Esophagus (tissue), 2 donors: ENCODE measurements around the gene STK26. TPM values are rescaled to one million over a fixed set of nuclear protein-coding genes. Genes with fewer than 3 reads are reported as not detected.

Experiments used
- H3K27ac ChIP-seq, 2 donors: one replicate each; pipeline ENCODE4 v1.5.1; 2013; ENCODE audit warnings: low read depth in 2 of 2, mild to moderate bottlenecking in 2 of 2, inconsistent platforms in 1 of 2, low read length in 1 of 2, moderate library complexity in 1 of 2
- H3K27me3 ChIP-seq, 2 donors: one replicate each; pipeline ENCODE4 v1.6.1; 2013; ENCODE audit warnings: low read length in 2 of 2, control low read depth in 1 of 2, mild to moderate bottlenecking in 1 of 2; ENCODE audit not compliant: insufficient read depth in 2 of 2, control insufficient read depth in 1 of 2
- H3K36me3 ChIP-seq, 2 donors: one replicate each; pipeline ENCODE4 v1.6.1; 2013; ENCODE audit warnings: low read length in 1 of 2; ENCODE audit not compliant: control insufficient read depth in 2 of 2, insufficient read depth in 2 of 2
- H3K4me1 ChIP-seq, 2 donors: one replicate each; pipeline ENCODE4 v1.6.1; 2013; ENCODE audit warnings: low read length in 1 of 2; ENCODE audit not compliant: control insufficient read depth in 2 of 2, insufficient read depth in 2 of 2
- H3K4me3 ChIP-seq, 2 donors: one replicate each; pipeline ENCODE4 v1.5.1; 2013; ENCODE audit warnings: low read length in 2 of 2, mild to moderate bottlenecking in 2 of 2, low read depth in 1 of 2, moderate library complexity in 1 of 2
- H3K9me3 ChIP-seq, 2 donors: one replicate each; pipeline ENCODE4 v1.6.1; 2013; ENCODE audit warnings: mild to moderate bottlenecking in 2 of 2, low read depth in 1 of 2, low read length in 1 of 2, moderate library complexity in 1 of 2; ENCODE audit not compliant: control insufficient read depth in 2 of 2, insufficient read depth in 1 of 2
- WGBS, 2 donors: extraction: QIAGEN DNeasy Blood & Tissue Kit; methylation state at CpG; one replicate each; pipeline ENCODE4 v1.1.7; 2013; 5-methylcytosine and 5-hydroxymethylcytosine counted together
- polyA plus RNA-seq, 2 donors: library from polyadenylated mRNA; stranded (reverse); fragments of 200-250 nt; gene quantifications; one replicate each; pipeline ENCODE4 v1.2.3, GENCODE V29; 2013
- donor health status: healthy with polysubstance abuse.
- donor health status: Bipolar disorder and iron deficiency.

Gene STK26
- polyA plus RNA-seq, 2 donors, result 6.9 to 9.1 TPM

DNA sequence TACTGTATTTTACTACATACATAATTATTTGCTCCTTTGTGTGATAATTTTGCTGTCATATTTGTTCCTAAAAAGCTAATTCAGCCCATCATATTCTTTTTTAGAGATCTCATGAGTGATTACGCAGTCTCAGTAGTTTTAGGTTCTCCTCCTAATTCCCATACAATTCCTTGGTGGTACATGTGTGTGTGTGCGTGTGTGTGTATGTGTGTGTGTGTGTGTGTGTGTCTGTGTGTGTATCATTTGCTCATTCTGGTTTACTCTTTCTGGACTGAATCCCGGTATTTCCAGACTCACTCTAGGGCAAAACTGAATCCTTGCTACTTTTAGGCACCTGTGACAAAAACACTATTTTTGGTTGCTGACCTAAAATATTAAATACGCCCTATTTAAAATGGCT, 34.9 kb downstream of the STK26 start:
- Histone ChIP-seq H3K36me3 (no peaks in the 10 kb centered on the region), H3K27me3 (peaks cover 0 to 2% of the 10 kb centered on the region in 2 donors), H3K9me3 (no peaks in the 10 kb centered on the region), H3K27ac (no peak overlapping the region), H3K4me1 (no peaks in the 10 kb centered on the region), H3K4me3 (no peak overlapping the region)
- WGBS, 2 donors, result 90 to 95% methylated on average over 4 of the region's 4 CpGs

DNA sequence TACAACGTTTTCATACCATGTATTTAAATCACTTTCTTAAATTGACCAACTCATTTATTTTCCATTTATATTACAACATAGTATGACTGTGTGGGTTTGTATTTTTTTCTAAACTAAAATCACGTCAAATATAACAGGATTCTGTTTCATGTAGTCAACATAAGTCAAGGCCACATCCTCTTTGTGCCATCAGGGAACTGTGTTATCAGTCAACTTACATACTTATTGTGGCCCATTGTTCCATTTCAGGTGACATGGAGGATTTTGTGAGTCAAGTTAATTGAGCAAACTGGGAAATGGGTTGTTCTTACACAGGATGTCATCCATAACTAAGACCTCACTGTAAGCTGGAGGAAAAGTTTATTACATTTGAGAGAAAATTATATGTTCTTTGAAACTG, 35.9 kb downstream of the STK26 start:
- Histone ChIP-seq H3K4me1 (no peaks in the 10 kb centered on the region), H3K36me3 (no peaks in the 10 kb centered on the region), H3K9me3 (no peaks in the 10 kb centered on the region), H3K4me3 (no peak overlapping the region), H3K27me3 (peaks cover 0 to 2% of the 10 kb centered on the region in 2 donors), H3K27ac (no peak overlapping the region)
- WGBS, 2 donors, result 46 to 74% methylated on average over 2 of the region's 2 CpGs

DNA sequence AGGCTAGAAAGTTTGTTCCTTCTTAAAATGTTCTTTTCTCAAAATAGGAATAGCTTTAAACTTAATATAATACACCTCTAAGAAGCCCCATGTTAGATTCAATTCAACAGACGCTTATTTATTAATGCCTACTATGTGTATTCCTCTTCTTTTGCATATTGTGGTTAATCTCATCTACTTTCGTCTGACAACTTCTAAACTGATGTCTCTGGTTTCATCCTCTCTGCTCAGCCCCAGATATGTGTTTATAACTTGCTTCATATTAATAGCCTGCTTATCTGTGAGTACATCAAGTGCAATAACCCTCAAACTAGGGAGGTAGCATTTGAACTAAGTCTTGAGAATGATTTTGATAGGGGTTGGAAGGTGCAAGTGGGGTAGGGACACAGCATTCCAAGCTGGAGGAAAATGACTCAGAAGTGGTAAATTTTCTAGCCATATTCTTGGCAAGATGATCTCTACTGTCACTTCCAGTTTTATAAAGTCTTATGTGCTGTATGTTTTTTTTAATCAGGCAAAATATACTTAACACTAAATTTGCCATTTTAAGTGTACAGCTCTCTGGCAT, 37.0 kb downstream of the STK26 start:
- H3K4me1 ChIP-seq, result no peaks in the 10 kb centered on the region
- H3K27ac ChIP-seq, result no peak overlapping the region
- no peaks in the 10 kb centered on the region for H3K9me3 ChIP-seq
- H3K4me3 ChIP-seq, result no peak overlapping the region
- H3K36me3 ChIP-seq, result no peaks in the 10 kb centered on the region
- peaks cover 0 to 2% of the 10 kb centered on the region in 2 donors for H3K27me3 ChIP-seq
- WGBS, 2 donors, result 67 to 83% methylated on average over 2 of the region's 2 CpGs

DNA sequence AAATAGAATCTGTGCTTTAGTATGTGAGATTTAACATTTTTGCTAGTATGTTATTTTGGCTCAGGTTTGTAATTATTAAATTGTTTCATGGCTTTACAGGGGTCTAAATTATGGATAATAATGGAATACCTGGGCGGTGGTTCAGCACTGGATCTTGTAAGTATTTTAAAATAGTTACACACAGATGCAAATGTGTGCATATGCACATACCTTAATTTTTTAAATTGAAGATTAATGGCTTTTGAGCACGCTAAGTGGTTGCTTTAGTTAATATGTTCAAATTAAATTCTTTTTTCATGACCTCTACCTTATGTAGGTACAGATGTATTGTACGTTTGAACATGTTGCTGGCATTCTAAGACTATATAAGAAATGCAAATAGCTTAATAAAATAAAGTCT, 40.2 kb downstream of the STK26 start:
- Histone ChIP-seq H3K27me3 (no peaks in the 10 kb centered on the region), H3K27ac (no peak overlapping the region), H3K36me3 (no peaks in the 10 kb centered on the region), H3K4me3 (no peak overlapping the region), H3K4me1 (no peaks in the 10 kb centered on the region), H3K9me3 (no peaks in the 10 kb centered on the region)
- WGBS, 2 donors, result 72 to 95% methylated on average over 3 of the region's 3 CpGs

DNA sequence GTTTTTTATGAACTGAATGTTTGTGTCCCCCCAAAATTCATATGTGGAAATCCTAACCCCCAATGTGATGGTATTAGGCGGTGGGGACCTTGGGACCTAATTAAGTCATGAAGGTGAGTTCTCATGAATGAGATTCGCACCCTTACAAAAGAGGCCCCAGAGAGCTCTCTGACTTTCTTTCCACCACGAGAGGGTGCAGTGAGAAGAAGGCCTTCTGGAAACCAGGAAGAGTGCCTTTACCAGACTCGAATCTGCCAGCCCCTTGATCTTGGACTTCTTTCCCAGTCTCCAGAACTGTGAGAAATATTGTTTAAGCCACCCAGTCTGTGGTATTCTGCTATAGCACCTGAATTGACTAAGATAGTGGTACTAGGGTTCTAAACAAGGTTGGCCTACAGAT, 40.8 kb downstream of the STK26 start:
- 70 to 91% methylated on average over 4 of the region's 4 CpGs for WGBS, 2 donors
- no peaks in the 10 kb centered on the region for H3K4me1 ChIP-seq
- H3K36me3 ChIP-seq, result no peaks in the 10 kb centered on the region
- H3K27me3 ChIP-seq, result no peaks in the 10 kb centered on the region
- no peak overlapping the region for H3K4me3 ChIP-seq
- no peaks in the 10 kb centered on the region for H3K9me3 ChIP-seq
- H3K27ac ChIP-seq, result no peak overlapping the region

DNA sequence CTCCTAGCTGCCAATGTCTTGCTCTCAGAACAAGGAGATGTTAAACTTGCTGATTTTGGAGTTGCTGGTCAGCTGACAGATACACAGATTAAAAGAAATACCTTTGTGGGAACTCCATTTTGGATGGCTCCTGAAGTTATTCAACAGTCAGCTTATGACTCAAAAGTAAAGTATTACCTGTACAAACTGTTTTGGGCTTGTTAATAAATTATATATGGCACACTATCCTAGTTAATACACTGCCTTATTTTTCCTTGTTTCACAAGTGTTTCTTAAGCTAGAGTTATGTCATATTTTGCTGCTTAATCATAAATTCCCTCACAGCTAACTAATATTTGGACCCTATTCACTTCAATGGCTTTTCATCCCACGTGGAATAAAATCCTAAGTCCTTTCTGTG, 45.3 kb downstream of the STK26 start:
- Histone ChIP-seq H3K27me3 (no peaks in the 10 kb centered on the region), H3K9me3 (no peaks in the 10 kb centered on the region)
- 70 to 76% methylated on average over 1 of the region's 1 CpG for WGBS, 2 donors

DNA sequence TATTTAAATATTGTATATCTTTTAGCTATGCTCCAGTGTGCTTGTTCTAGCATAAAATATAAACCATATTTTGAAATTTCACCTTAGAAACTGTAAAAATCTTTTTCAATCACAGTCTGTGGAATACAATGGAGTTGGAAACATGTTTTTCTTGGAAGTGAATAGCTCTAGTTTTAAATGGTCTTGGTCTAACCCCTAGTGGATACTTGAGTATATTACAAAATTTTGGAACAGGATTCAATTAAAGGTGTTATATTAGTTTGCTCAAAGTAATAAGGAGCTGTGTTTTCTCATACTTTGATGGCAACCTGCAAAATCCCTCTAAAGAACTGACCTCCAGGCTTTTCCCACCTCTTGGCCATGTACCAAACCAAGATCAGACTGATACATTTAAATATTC, 48.2 kb downstream of the STK26 start:
- no peaks in the 10 kb centered on the region for H3K27me3 ChIP-seq
- H3K4me3 ChIP-seq, result no peak overlapping the region
- H3K36me3 ChIP-seq, result no peaks in the 10 kb centered on the region
- H3K9me3 ChIP-seq, result no peaks in the 10 kb centered on the region
- H3K4me1 ChIP-seq, result no peaks in the 10 kb centered on the region
- H3K27ac ChIP-seq, result no peak overlapping the region

More for the DNA sequence above, 45.3 kb downstream of the STK26 start:
- H3K36me3 ChIP-seq, result no peaks in the 10 kb centered on the region
- no peak overlapping the region for H3K4me3 ChIP-seq
- no peak overlapping the region for H3K27ac ChIP-seq
- no peaks in the 10 kb centered on the region for H3K4me1 ChIP-seq

DNA sequence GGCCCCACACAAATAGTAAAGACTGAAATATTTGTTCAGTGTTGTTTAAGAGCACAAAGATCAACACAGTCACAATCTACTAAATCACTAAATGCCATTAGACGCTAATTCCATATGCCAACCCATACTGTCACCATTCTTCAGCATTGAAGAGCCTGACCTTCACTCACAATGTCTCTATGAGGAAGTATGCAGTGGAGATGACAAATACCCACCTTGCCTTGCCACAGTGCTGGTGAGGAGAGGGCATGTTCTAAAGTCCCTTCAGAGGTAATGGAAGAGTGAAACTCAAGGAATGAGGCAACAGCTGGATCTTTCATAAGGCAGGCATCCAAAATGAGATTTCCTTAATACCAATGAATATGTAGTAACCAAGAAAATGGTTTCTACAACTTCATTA, 54.3 kb downstream of the STK26 start:
- Histone ChIP-seq H3K27ac (no peak overlapping the region), H3K4me1 (no peaks in the 10 kb centered on the region), H3K36me3 (no peaks in the 10 kb centered on the region), H3K27me3 (no peaks in the 10 kb centered on the region), H3K9me3 (no peaks in the 10 kb centered on the region), H3K4me3 (no peak overlapping the region)
- 77 to 95% methylated on average over 1 of the region's 1 CpG for WGBS, 2 donors

DNA sequence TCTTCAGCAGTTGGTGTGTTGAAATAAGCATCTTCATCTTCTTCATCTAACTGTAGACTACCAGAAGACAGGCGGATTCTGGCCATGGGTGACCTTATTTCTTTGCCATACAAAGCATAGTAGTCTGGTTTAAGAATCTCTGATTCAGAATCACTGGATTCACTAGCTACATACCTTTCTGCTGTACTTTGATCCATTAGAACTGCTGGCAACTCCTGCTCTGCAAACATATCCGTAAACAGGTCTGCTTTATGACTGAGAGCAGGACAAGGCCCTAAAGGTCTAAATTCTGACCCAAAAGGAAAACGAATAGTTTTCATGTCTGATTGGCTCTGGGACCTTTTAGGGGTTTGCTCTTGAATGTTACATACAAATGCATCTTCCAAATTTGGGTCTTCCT, 54.8 kb downstream of the STK26 start:
- WGBS, 2 donors, result 66 to 99% methylated on average over 3 of the region's 3 CpGs
- no peaks in the 10 kb centered on the region for H3K27me3 ChIP-seq
- H3K9me3 ChIP-seq, result no peaks in the 10 kb centered on the region
- no peak overlapping the region for H3K27ac ChIP-seq
- H3K4me3 ChIP-seq, result no peak overlapping the region
- H3K4me1 ChIP-seq, result no peaks in the 10 kb centered on the region
- H3K36me3 ChIP-seq, result no peaks in the 10 kb centered on the region

DNA sequence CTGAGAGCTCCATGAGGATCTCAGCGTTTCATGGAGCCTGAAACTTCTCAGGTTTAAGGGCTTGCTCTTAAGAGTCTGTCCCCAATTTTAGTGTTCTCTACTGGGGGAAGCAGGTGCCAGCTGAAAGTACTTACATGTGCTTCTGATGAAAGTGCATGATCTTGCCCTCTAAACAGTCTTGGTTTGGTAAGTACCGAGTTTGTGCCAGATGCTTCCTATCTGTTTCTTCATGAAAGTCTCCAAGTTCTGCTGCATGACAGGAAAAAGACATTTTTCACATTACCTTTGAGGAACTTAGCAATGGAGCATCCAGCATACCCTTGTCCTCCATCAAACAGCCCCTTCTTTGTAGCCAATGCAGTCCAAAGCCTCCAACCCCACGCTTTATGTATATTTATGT, 62.7 kb downstream of the STK26 start:
- Histone ChIP-seq H3K27me3 (no peaks in the 10 kb centered on the region), H3K4me3 (no peak overlapping the region), H3K27ac (no peak overlapping the region), H3K36me3 (no peaks in the 10 kb centered on the region), H3K4me1 (no peaks in the 10 kb centered on the region), H3K9me3 (no peaks in the 10 kb centered on the region)
- 30 to 39% methylated on average over 3 of the region's 3 CpGs for WGBS, 2 donors
